Hepatocyte (in vitro differentiated cells): ENCODE measurements around the gene BCAS4. TPM values are rescaled to one million over a fixed set of nuclear protein-coding genes. Genes with fewer than 3 reads are reported as not detected.
A peak's percentile ranks its signal among the peaks of the same experiment; 100 is the strongest.
"Not testable (repeated sequence)": the region's sequence is repeated elsewhere in the genome, so short reads cannot be mapped to it uniquely, and the experiment has no call there.

Experiments used
- DNase-seq: peaks from one replicate; pipeline ENCODE4 v3.0.0-alpha.2; 2016; ENCODE audit warnings: low spot score
- H2AFZ ChIP-seq: fragments of 200-600 bp; sonication (generic); 2 replicates; pipeline ENCODE4 v1.6.0; 2016; ENCODE audit warnings: antibody characterized with exemption, mild to moderate bottlenecking
- H3K27ac ChIP-seq: fragments of 200-600 bp; sonication (generic); 2 replicates; pipeline ENCODE4 v1.5.1; 2016; ENCODE audit warnings: mild to moderate bottlenecking
- H3K27me3 ChIP-seq: fragments of 200-600 bp; sonication (generic); 2 replicates; pipeline ENCODE4 v1.6.1; 2016
- H3K36me3 ChIP-seq: fragments of 200-600 bp; sonication (generic); replicated peaks from 2 replicates; pipeline ENCODE4 v1.5.1; 2016; ENCODE audit warnings: low read depth; ENCODE audit not compliant: insufficient read depth
- H3K4me1 ChIP-seq: fragments of 200-600 bp; sonication (generic); 2 replicates; pipeline ENCODE4 v1.5.1; 2016; ENCODE audit warnings: mild to moderate bottlenecking, moderate library complexity; ENCODE audit not compliant: insufficient read depth
- H3K4me2 ChIP-seq: fragments of 200-600 bp; sonication (generic); 2 replicates; pipeline ENCODE4 v1.6.0; 2016
- H3K4me3 ChIP-seq: fragments of 200-600 bp; sonication (generic); 2 replicates; pipeline ENCODE4 v1.5.1; 2016; ENCODE audit warnings: mild to moderate bottlenecking
- H3K79me2 ChIP-seq: fragments of 200-600 bp; sonication (generic); 2 replicates; pipeline ENCODE4 v1.6.0; 2017; ENCODE audit warnings: mild to moderate bottlenecking
- H3K9me2 ChIP-seq: fragments of 200-600 bp; sonication (generic); replicated peaks from 2 replicates; pipeline ENCODE4 v1.6.0; 2017; ENCODE audit warnings: mild to moderate bottlenecking; ENCODE audit not compliant: insufficient read depth
- H3K9me3 ChIP-seq: fragments of 200-600 bp; sonication (generic); 2 replicates; pipeline ENCODE4 v1.5.1; 2016; ENCODE audit warnings: low read depth, mild to moderate bottlenecking
- H4K20me1 ChIP-seq: fragments of 200-600 bp; sonication (generic); 2 replicates; pipeline ENCODE4 v1.6.0; 2016; ENCODE audit warnings: mild to moderate bottlenecking; ENCODE audit not compliant: insufficient read depth, poor library complexity, severe bottlenecking
- EZH2 ChIP-seq: fragments of 200-600 bp; sonication (generic); IDR thresholded peaks from 2 replicates; pipeline ENCODE4 v1.6.1; 2016; ENCODE audit warnings: antibody characterized with exemption, mild to moderate bottlenecking, borderline replicate concordance
- EZH2phosphoT487 ChIP-seq: fragments of 200-600 bp; sonication (generic); IDR thresholded peaks from one replicate; pipeline ENCODE4 v1.6.1; 2018; ENCODE audit warnings: antibody characterized with exemption, mild to moderate bottlenecking, low read depth, moderate library complexity; ENCODE audit not compliant: unreplicated experiment, severe bottlenecking
- WGBS: methylation state at CpG from one replicate; pipeline ENCODE4 v1.1.6; 2016; ENCODE audit warnings: low lambda C conversion rate; ENCODE audit errors: missing lambda C conversion rate; 5-methylcytosine and 5-hydroxymethylcytosine counted together
- polyA plus RNA-seq: library from polyadenylated mRNA; unstranded; fragments of >200 nt; fragmentation: Nextera tagmentation; extraction: Ambion mirVana; gene quantifications from 2 replicates; pipeline ENCODE4 v1.2.1, GENCODE V29; 2016
- total RNA-seq: library from RNA; depleted of rRNA; stranded (reverse); fragments of >200 nt; gene quantifications from 2 replicates; pipeline ENCODE4 v1.2.3, GENCODE V29; 2014
- TF ChIP-seq, protein P1 (sequence below): fragments of 200-600 bp; sonication (generic); IDR thresholded peaks from 2 replicates; pipeline ENCODE4 v1.5.1; 2016; ENCODE audit warnings: antibody characterized with exemption, mild to moderate bottlenecking; ENCODE audit not compliant: poor library complexity

Gene BCAS4
- total and polyA plus RNA-seq, 2 experiments from 2014 or later = 5.6 to 21.6 TPM

DNA sequence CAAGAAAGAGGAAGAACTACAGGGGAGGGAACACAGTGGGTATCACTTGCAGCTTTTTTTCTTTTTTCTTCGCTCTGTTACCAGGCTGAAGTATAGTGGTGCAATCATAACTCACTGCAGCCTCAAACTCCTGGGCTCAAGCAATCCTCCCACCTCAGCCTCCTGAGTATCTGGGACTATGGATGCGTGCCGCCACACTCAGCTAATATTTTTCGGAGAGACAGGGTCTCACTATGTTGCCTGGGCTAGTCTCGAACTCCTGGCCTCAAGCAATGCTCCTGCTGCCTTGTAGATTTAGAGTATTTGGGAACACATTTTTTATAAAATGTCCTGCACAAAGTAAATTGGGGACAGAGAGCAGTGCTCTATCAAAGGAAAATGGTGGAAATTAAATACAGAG lies 35.2 kb upstream of the BCAS4 start:
- 97% methylated on average over 5 of the region's 5 CpGs for WGBS

DNA sequence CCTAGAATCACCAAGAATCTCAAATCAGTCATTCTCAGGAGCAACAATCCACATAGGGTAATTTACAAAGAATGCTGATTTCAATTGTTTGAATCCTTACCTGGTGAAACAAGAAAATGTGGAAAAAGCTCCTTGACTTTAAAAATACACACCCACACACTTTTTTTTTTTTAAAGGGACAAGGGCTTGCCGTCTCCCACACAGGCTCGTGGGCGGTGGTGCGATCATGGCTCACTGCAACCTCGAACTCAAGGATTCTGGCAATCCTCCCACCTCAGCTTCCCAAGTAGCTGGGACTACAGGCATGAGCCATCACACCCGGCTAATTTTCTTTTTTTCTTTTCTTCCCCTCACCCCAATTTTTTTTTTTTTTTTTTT lies 32.8 kb upstream of the BCAS4 start:
- no peaks in the 10 kb centered on the region for H3K27me3 ChIP-seq
- TF ChIP-seq, protein P1, sequence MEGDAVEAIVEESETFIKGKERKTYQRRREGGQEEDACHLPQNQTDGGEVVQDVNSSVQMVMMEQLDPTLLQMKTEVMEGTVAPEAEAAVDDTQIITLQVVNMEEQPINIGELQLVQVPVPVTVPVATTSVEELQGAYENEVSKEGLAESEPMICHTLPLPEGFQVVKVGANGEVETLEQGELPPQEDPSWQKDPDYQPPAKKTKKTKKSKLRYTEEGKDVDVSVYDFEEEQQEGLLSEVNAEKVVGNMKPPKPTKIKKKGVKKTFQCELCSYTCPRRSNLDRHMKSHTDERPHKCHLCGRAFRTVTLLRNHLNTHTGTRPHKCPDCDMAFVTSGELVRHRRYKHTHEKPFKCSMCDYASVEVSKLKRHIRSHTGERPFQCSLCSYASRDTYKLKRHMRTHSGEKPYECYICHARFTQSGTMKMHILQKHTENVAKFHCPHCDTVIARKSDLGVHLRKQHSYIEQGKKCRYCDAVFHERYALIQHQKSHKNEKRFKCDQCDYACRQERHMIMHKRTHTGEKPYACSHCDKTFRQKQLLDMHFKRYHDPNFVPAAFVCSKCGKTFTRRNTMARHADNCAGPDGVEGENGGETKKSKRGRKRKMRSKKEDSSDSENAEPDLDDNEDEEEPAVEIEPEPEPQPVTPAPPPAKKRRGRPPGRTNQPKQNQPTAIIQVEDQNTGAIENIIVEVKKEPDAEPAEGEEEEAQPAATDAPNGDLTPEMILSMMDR = no peak
- TF ChIP-seq EZH2phosphoT487 = no peak
- no peak for TF ChIP-seq EZH2
- H4K20me1 ChIP-seq = no peaks in the 10 kb centered on the region
- H3K36me3 ChIP-seq = no peaks in the 10 kb centered on the region
- H3K4me1 ChIP-seq = peaks cover 32% of the 10 kb centered on the region
- H3K9me2 ChIP-seq = no peaks in the 10 kb centered on the region
- peak; percentile 35 for DNase-seq
- WGBS = 51% methylated on average over 6 of the region's 6 CpGs
- peak overlapping the region; percentile 49 for H3K4me2 ChIP-seq
- no peak overlapping the region for H2AFZ ChIP-seq
- no peak overlapping the region for H3K4me3 ChIP-seq
- no peaks in the 10 kb centered on the region for H3K9me3 ChIP-seq
- H3K79me2 ChIP-seq = no peaks in the 10 kb centered on the region
- H3K27ac ChIP-seq = peak overlapping the region; percentile 93

More for the DNA sequence above, 35.2 kb upstream of the BCAS4 start:
- no peaks in the 10 kb centered on the region for H3K9me3 ChIP-seq
- TF ChIP-seq EZH2 = no peak
- TF ChIP-seq, protein P1 = no peak
- TF ChIP-seq EZH2phosphoT487 = no peak
- no peaks in the 10 kb centered on the region for H3K9me2 ChIP-seq
- H3K79me2 ChIP-seq = no peaks in the 10 kb centered on the region
- no peak overlapping the region for H2AFZ ChIP-seq
- H4K20me1 ChIP-seq = no peaks in the 10 kb centered on the region
- DNase-seq = no peak
- no peak overlapping the region for H3K27ac ChIP-seq
- no peaks in the 10 kb centered on the region for H3K27me3 ChIP-seq
- no peaks in the 10 kb centered on the region for H3K36me3 ChIP-seq
- H3K4me2 ChIP-seq = no peak overlapping the region
- H3K4me1 ChIP-seq = peaks cover 25% of the 10 kb centered on the region
- H3K4me3 ChIP-seq = no peak overlapping the region

DNA sequence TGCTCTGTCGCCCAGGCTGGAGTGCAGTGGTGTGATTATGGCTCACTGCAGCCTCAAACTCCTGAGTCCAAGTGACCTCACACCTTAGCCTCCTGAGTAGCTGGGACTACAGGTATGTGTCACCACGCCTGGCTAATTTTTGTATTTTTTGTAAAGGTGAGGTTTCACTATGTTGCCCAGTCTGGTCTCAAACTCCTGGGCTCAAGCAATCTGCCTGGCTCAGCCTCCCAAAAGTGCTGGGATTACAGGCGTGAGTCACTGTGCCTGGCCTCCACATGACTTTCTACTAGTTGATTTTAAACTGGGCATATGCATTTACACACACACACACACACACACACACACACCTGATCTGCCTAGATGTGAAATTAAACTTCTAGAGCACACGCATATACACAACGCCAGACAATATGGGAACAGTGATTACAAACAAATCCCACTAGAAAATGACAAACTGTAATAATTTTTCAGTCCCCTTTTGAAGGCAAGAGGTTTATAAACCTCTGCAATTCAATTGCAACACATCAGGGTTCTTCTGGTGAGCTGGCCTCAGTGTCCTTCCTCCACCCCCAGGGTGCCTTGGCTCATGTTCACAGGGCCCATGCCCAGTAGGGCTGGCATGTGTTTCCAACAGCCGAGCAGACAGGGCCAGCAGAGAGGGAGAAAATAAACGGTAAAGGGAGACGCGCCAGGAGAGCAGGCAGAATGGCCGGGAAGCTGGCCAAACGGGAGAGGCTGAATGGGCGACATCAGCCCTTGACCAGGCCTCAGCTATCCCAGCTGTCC lies 32.2 kb upstream of the BCAS4 start:
- Histone ChIP-seq H4K20me1 (no peaks in the 10 kb centered on the region), H3K4me3 (no peak overlapping the region), H3K27me3 (no peaks in the 10 kb centered on the region), H3K9me2 (no peaks in the 10 kb centered on the region), H3K9me3 (no peaks in the 10 kb centered on the region), H2AFZ (no peak overlapping the region), H3K27ac (peak overlapping the region; percentile 93), H3K36me3 (no peaks in the 10 kb centered on the region), H3K4me1 (peaks cover 35% of the 10 kb centered on the region), H3K4me2 (peak overlapping the region; percentile 49), H3K79me2 (no peaks in the 10 kb centered on the region)
- TF ChIP-seq EZH2phosphoT487 (no peak), EZH2 (no peak)
- TF ChIP-seq, protein P1 = no peak
- 49% methylated on average over 12 of the region's 12 CpGs for WGBS
- DNase-seq = peak; percentile 33

DNA sequence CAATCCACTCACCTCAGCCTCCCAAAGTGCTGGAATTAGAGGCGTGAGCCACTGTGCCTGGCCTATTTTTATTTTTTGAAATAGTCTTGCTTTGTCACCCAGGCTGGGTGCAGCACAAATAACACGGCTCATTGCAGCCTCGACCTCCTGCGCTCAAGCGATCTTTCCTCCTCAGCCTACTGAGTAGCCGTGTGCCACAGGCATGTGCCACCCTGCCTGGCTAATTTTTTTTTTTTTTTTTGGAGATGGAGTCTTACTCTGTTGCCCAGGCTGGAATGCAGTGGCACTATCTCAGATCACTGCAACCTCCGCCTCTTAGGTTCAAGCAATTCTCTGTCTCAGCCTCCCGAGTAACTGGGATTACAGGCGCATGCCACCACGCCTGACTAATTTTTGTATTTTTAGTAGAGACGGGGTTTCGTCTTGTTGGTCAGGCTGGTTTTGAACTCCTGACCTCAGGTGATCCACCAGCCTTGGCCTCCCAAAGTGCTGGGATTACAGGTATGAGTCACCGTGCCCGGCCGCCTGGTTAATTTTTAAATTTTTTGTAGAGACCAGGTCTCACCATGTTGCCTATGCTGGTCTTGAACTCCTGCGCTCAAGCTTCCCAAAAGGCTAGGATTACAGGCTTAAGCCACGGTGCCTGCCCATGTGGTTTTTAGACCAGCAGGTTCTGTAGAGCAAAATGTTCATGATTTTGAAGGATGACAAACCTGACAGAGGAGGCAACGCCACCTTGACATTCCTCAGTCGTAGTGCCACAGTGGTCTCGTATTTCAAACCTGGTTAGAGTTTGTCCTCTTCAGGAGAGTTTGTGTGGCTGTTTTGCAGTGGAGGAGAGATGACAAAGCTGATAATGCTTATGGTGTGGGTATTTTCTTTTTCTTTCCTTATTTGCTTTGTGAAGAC lies 31.1 kb upstream of the BCAS4 start:
- DNase-seq, H2AFZ ChIP-seq: not testable (repeated sequence)

DNA sequence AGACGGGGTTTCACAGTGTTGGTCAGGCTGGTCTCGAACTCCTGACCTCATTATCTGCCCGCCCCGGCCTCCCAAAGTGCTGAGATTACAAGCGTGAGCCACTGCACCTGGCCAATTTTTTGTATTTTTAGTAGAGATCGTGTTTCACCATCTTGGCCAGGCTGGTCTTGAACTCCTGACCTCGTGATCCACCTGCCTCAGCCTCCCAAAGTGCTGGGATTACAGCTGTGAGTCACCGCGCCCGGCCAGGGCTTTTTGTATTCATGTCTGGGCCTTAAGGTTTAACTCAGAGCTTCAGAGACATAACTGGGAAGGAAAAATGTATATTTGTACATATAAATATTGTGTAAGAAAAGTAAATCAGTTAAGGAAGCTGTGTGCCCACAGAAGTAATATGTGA lies 29.6 kb upstream of the BCAS4 start:
- H3K36me3 ChIP-seq, H4K20me1 ChIP-seq, H3K9me2 ChIP-seq, H2AFZ ChIP-seq, H3K27me3 ChIP-seq, H3K4me3 ChIP-seq, DNase-seq, H3K27ac ChIP-seq, H3K9me3 ChIP-seq, H3K79me2 ChIP-seq, H3K4me2 ChIP-seq: not testable (repeated sequence)
- 74% methylated on average over 10 of the region's 10 CpGs for WGBS
- H3K4me1 ChIP-seq = peaks cover 35% of the 10 kb centered on the region

More for the DNA sequence above, 31.1 kb upstream of the BCAS4 start:
- H3K9me3 ChIP-seq, H4K20me1 ChIP-seq, H3K4me3 ChIP-seq, H3K9me2 ChIP-seq, H3K79me2 ChIP-seq, H3K27me3 ChIP-seq, H3K36me3 ChIP-seq: not testable (repeated sequence)
- peaks cover 35% of the 10 kb centered on the region for H3K4me1 ChIP-seq
- 69% methylated on average over 20 of the region's 20 CpGs for WGBS
- peak overlapping the region; percentile 1 for H3K4me2 ChIP-seq
- peak overlapping the region; percentile 93 for H3K27ac ChIP-seq
